Spleen (tissue), 11 donors: Measurements from ENCODE around the gene TMEM168. TPM values are rescaled to one million over a fixed set of nuclear protein-coding genes. Genes with fewer than 3 reads are reported as not detected.

Experiments
- DNase-seq: peaks from one replicate; pipeline ENCODE4 v3.0.0-alpha.2; 2020
- H3K27ac ChIP-seq, 8 donors: fragments of 200-600 bp; sonication (generic) in 7 of 8; 1 replicate in 4 of 8; 2 replicates in 4 of 8; pipeline versions ENCODE4 v1.5.0 to v1.8.0; 2016 to 2021; ENCODE audit warnings: inconsistent platforms in 4 of 8, mild to moderate bottlenecking in 4 of 8, moderate library complexity in 1 of 8
- H3K27me3 ChIP-seq, 7 donors: fragments of 200-600 bp; sonication (generic) in 6 of 7; replicated peaks in 1 of 7; 1 replicate in 4 of 7; 2 replicates in 3 of 7; pipeline versions ENCODE4 v1.5.0 to v1.8.0; 2016 to 2021; ENCODE audit warnings: inconsistent platforms in 3 of 7, mild to moderate bottlenecking in 1 of 7
- H3K36me3 ChIP-seq, 6 donors: fragments of 200-600 bp; sonication (generic) in 5 of 6; 1 replicate in 4 of 6; 2 replicates in 2 of 6; pipeline versions ENCODE4 v1.5.0 to v1.8.0; 2016 to 2021; ENCODE audit warnings: inconsistent platforms in 2 of 6
- H3K4me1 ChIP-seq, 6 donors: fragments of 200-600 bp; sonication (generic) in 5 of 6; 1 replicate in 3 of 6; 2 replicates in 3 of 6; pipeline versions ENCODE4 v1.5.0 to v1.8.0; 2016 to 2021; ENCODE audit warnings: inconsistent platforms in 3 of 6
- H3K4me3 ChIP-seq, 8 donors: fragments of 200-600 bp; sonication (generic) in 7 of 8; 1 replicate in 4 of 8; 2 replicates in 4 of 8; pipeline versions ENCODE4 v1.5.0 to v1.8.0; 2016 to 2021; ENCODE audit warnings: inconsistent platforms in 4 of 8, mild to moderate bottlenecking in 4 of 8, moderate library complexity in 2 of 8
- H3K9me3 ChIP-seq, 8 donors: fragments of 200-600 bp; sonication (generic) in 7 of 8; 1 replicate in 4 of 8; 2 replicates in 4 of 8; pipeline versions ENCODE4 v1.5.0 to v1.8.0; 2016 to 2021; ENCODE audit warnings: inconsistent platforms in 4 of 8
- CTCF ChIP-seq, 11 experiments: fragments of 200-600 bp in 7 of 11; fragments of 450-650 bp in 4 of 11; sonication (generic) in 4 of 11; IDR thresholded peaks in 8 of 11; conservative IDR thresholded peaks in 3 of 11; 1 replicate in 7 of 11; 2 replicates in 4 of 11; pipeline versions ENCODE4 v1.4.0 to v1.8.0; 2016 to 2021; ENCODE audit warnings: antibody characterized with exemption in 11 of 11, inconsistent platforms in 4 of 11, mild to moderate bottlenecking in 1 of 11
- POLR2A ChIP-seq, 3 donors: fragments of 450-650 bp; IDR thresholded peaks; one replicate each; pipeline ENCODE4 v1.5.1; 2017; ENCODE audit warnings: antibody characterized with exemption in 3 of 3, mild to moderate bottlenecking in 1 of 3
- POLR2AphosphoS5 ChIP-seq, 3 donors: sonication (generic); formaldehyde crosslinking; IDR thresholded peaks; one replicate each; pipeline ENCODE4 v1.5.1; 2017; ENCODE audit warnings: antibody characterized with exemption in 3 of 3
- WGBS, 5 donors: extraction: QIAGEN DNeasy Blood & Tissue Kit in 3 of 5; methylation state at CpG; one replicate each; pipeline versions ENCODE4 v1.1.5 to v1.1.7; 2013 to 2018; 5-methylcytosine and 5-hydroxymethylcytosine counted together
- intact Hi-C: fragments of 100-400 bp; cut with DNase I; formaldehyde crosslinking; loops from one replicate; pipeline ENCODE4 v1.15.0; 2023; ENCODE audit warnings: low total_unique reads
- polyA plus RNA-seq, 3 donors: library from polyadenylated mRNA; stranded (reverse); fragments of 200-250 nt; gene quantifications; one replicate each; pipeline ENCODE4 v1.2.1, GENCODE V29; 2013
- total RNA-seq, 7 donors: library from RNA; depleted of rRNA in 3 of 7; stranded (reverse); fragments of >200 nt in 3 of 7; fragmentation: NEBNext Ultra II Directional in 4 of 7; extraction: Animal tissue kit (Norgen Biotek cat#: 25700) in 4 of 7; gene quantifications; one replicate each; pipeline versions ENCODE4 v1.1.0 to v1.2.1, GENCODE V29; 2016 to 2021
- donor health status: healthy with polysubstance abuse.
- donor health status: DM: no; HTN: no; CAD: no; lungs with moderate emphysema.
- donor health status: DM: no; HTN: no; CAD: no.
- donor health status: Bipolar disorder and iron deficiency.
- donor health status: healthy.
- donor health status: DM: no; HTN: no; CAD: no.
- donor health status: DM: yes; HTN: yes; CAD: no.

The TMEM168 gene
- total and polyA plus RNA-seq, 10 donors, result 6.1 to 40.0 (median 21.9) TPM

GRCh38 chr7:112828696-112829095 is 38.5 kb upstream of the TMEM168 start:
- Histone ChIP-seq H3K27ac (no peak overlapping the region), H3K4me1 (no peaks in the 10 kb centered on the region), H3K36me3 (peaks cover 0 to 89% (median 35%) of the 10 kb centered on the region in 6 donors), H3K27me3 (no peaks in the 10 kb centered on the region), H3K4me3 (no peak overlapping the region), H3K9me3 (peaks cover 3 to 31% (median 24%) of the 10 kb centered on the region in 8 donors)
- TF ChIP-seq POLR2AphosphoS5 (IDR thresholded peaks at IDR 0.05), result no peak
- no peak for TF ChIP-seq POLR2A (IDR thresholded peaks at IDR 0.05)
- no peak for TF ChIP-seq CTCF (IDR thresholded peaks at IDR 0.05 in 8 of 11, conservative IDR thresholded peaks at IDR 0.05 in 3 of 11)
- DNase-seq, result no peak
- intact Hi-C loops, result no loop called here
- WGBS, 5 donors, result 85 to 97% (median 93%) methylated on average over 1 of the region's 1 CpG

- Histone ChIP-seq H3K27me3 (no peaks in the 10 kb centered on the region), H3K4me3 (no peak overlapping the region), H3K36me3 (peaks cover 0 to 72% (median 11%) of the 10 kb centered on the region in 6 donors), H3K4me1 (no peaks in the 10 kb centered on the region), H3K27ac (no peak overlapping the region), H3K9me3 (peaks cover 0 to 6% (median 0%) of the 10 kb centered on the region in 8 donors)
- intact Hi-C loops, result no loop called here
- no peak for TF ChIP-seq CTCF (IDR thresholded peaks at IDR 0.05 in 8 of 11, conservative IDR thresholded peaks at IDR 0.05 in 3 of 11)
- TF ChIP-seq POLR2A (IDR thresholded peaks at IDR 0.05), result no peak
- TF ChIP-seq POLR2AphosphoS5 (IDR thresholded peaks at IDR 0.05), result no peak
- DNase-seq, result no peak
These were observed 31.2 kb upstream of the TMEM168 start for GRCh38 chr7:112821345-112821744.

GRCh38 chr7:112819536-112819935 is 29.3 kb upstream of the TMEM168 start:
- WGBS, 5 donors, result 91 to 97% (median 95%) methylated on average over 3 of the region's 3 CpGs
- H3K9me3 ChIP-seq, result peaks cover 0 to 22% (median 7%) of the 10 kb centered on the region in 8 donors
- intact Hi-C loops, result no loop called here

GRCh38 chr7:112806156-112806555 is 16.0 kb upstream of the TMEM168 start:
- H3K4me1 ChIP-seq, result no peaks in the 10 kb centered on the region
- DNase-seq, result no peak
- H3K27ac ChIP-seq, result no peak overlapping the region
- no peaks in the 10 kb centered on the region for H3K27me3 ChIP-seq
- WGBS, 5 donors, result 90 to 97% (median 94%) methylated on average over 4 of the region's 4 CpGs
- H3K9me3 ChIP-seq, result peaks cover 0 to 7% (median 1%) of the 10 kb centered on the region in 8 donors
- intact Hi-C loops, result no loop called here
- no peak overlapping the region for H3K4me3 ChIP-seq
- TF ChIP-seq CTCF (IDR thresholded peaks at IDR 0.05 in 8 of 11, conservative IDR thresholded peaks at IDR 0.05 in 3 of 11), result no peak
- TF ChIP-seq POLR2AphosphoS5 (IDR thresholded peaks at IDR 0.05), result no peak
- TF ChIP-seq POLR2A (IDR thresholded peaks at IDR 0.05), result no peak
- no peaks in the 10 kb centered on the region for H3K36me3 ChIP-seq

More at GRCh38 chr7:112819536-112819935, 29.3 kb upstream of the TMEM168 start:
- no peak for DNase-seq
- H3K36me3 ChIP-seq, result peaks cover 0 to 54% (median 11%) of the 10 kb centered on the region in 6 donors
- H3K27ac ChIP-seq, result no peak overlapping the region
- H3K27me3 ChIP-seq, result no peaks in the 10 kb centered on the region
- TF ChIP-seq CTCF (IDR thresholded peaks at IDR 0.05 in 8 of 11, conservative IDR thresholded peaks at IDR 0.05 in 3 of 11), result no peak
- TF ChIP-seq POLR2A (IDR thresholded peaks at IDR 0.05), result no peak
- TF ChIP-seq POLR2AphosphoS5 (IDR thresholded peaks at IDR 0.05), result no peak
- no peak overlapping the region for H3K4me3 ChIP-seq
- H3K4me1 ChIP-seq, result no peaks in the 10 kb centered on the region
